ENCODE data around the gene LIF. TPM values are rescaled to one million over a fixed set of nuclear protein-coding genes. Genes with fewer than 3 reads are reported as not detected.

The LIF gene
- total RNA-seq, 4 donors from 2014 or later: 4.2 to 15.3 (median 8.5) TPM

- Histone ChIP-seq H3K9me3 (no peaks in the 10 kb centered on the region), H3K4me1 (peaks cover 26% of the 10 kb centered on the region), H3K27me3 (no peaks in the 10 kb centered on the region), H3K36me3 (peaks cover 31% of the 10 kb centered on the region), H3K4me3 (no peak overlapping the region), H3K27ac (no peak overlapping the region)
- DNase-seq (ENCODE audit: low spot score in 2 of 2): no peak
- 74% methylated on average over 6 of the region's 7 CpGs for WGBS
- no peak for TF ChIP-seq CTCF (IDR thresholded peaks at IDR 0.05)
- TF ChIP-seq EP300 (IDR thresholded peaks at IDR 0.05): no peak
- TF ChIP-seq POLR2A (IDR thresholded peaks at IDR 0.05): no peak
- TF ChIP-seq POLR2AphosphoS5 (IDR thresholded peaks at IDR 0.05): no peak
These were observed 36.1 kb upstream of the LIF start for GRCh38 chr22:30282616-30283046.

GRCh38 chr22:30280505-30280904 is 33.9 kb upstream of the LIF start:
- WGBS: 86% methylated on average over 8 of the region's 8 CpGs
- H3K36me3 ChIP-seq: peaks cover 21% of the 10 kb centered on the region
- no peak overlapping the region for H3K4me3 ChIP-seq
- peaks cover 34% of the 10 kb centered on the region for H3K4me1 ChIP-seq
- TF ChIP-seq POLR2AphosphoS5 (IDR thresholded peaks at IDR 0.05) (no peak), POLR2A (IDR thresholded peaks at IDR 0.05) (no peak), CTCF (IDR thresholded peaks at IDR 0.05) (no peak), EP300 (IDR thresholded peaks at IDR 0.05) (no peak)
- no peak for DNase-seq (ENCODE audit: low spot score in 2 of 2)
- H3K9me3 ChIP-seq: no peaks in the 10 kb centered on the region
- H3K27ac ChIP-seq: no peak overlapping the region
- H3K27me3 ChIP-seq: no peaks in the 10 kb centered on the region

- H3K36me3 ChIP-seq: peaks cover 15% of the 10 kb centered on the region
- TF ChIP-seq POLR2A (IDR thresholded peaks at IDR 0.05): no peak
- TF ChIP-seq POLR2AphosphoS5 (IDR thresholded peaks at IDR 0.05): no peak
- TF ChIP-seq CTCF (IDR thresholded peaks at IDR 0.05): no peak
- TF ChIP-seq EP300 (IDR thresholded peaks at IDR 0.05): no peak
- peaks cover 34% of the 10 kb centered on the region for H3K4me1 ChIP-seq
- H3K27me3 ChIP-seq: no peaks in the 10 kb centered on the region
- H3K9me3 ChIP-seq: no peaks in the 10 kb centered on the region
- no peak overlapping the region for H3K4me3 ChIP-seq
- WGBS: 95% methylated on average over 5 of the region's 5 CpGs
- no peak for DNase-seq (ENCODE audit: low spot score in 2 of 2)
- H3K27ac ChIP-seq: no peak overlapping the region
These were observed 33.4 kb upstream of the LIF start for GRCh38 chr22:30279932-30280331.

- 45% methylated on average over 16 of the region's 16 CpGs for WGBS
These were observed 32.7 kb upstream of the LIF start for GRCh38 chr22:30279046-30279788.

More at GRCh38 chr22:30279046-30279788, 32.7 kb upstream of the LIF start:
- H3K36me3 ChIP-seq: peaks cover 8% of the 10 kb centered on the region
- no peak for TF ChIP-seq EP300 (IDR thresholded peaks at IDR 0.05)
- no peak for TF ChIP-seq CTCF (IDR thresholded peaks at IDR 0.05)
- TF ChIP-seq POLR2A (IDR thresholded peaks at IDR 0.05): no peak
- no peak for TF ChIP-seq POLR2AphosphoS5 (IDR thresholded peaks at IDR 0.05)
- no peak overlapping the region for H3K4me3 ChIP-seq
- no peaks in the 10 kb centered on the region for H3K9me3 ChIP-seq
- no peak for DNase-seq (ENCODE audit: low spot score in 2 of 2)
- no peaks in the 10 kb centered on the region for H3K27me3 ChIP-seq
- peaks cover 38% of the 10 kb centered on the region for H3K4me1 ChIP-seq
- no peak overlapping the region for H3K27ac ChIP-seq
